Measurements from ENCODE around the gene LIX1L. TPM values are rescaled to one million over a fixed set of nuclear protein-coding genes. Genes with fewer than 3 reads are reported as not detected.

LIX1L gene
- total and polyA plus RNA-seq, 2 donors, result 13.1 to 22.0 TPM

- WGBS, result 66% methylated on average over 5 of the region's 5 CpGs
- Histone ChIP-seq H3K4me3 (ENCODE audit: low read length in 2 of 2) (no peak overlapping the region), H3K9me3 (ENCODE audit: control insufficient read depth in 2 of 2, insufficient read depth in 1 of 2, low read length in 1 of 2) (no peaks in the 10 kb centered on the region), H3K4me1 (ENCODE audit: control insufficient read depth in 2 of 2, insufficient read depth in 2 of 2, low read length in 2 of 2) (peaks cover 8 to 42% of the 10 kb centered on the region in 2 donors), H3K36me3 (ENCODE audit: control insufficient read depth in 2 of 2, insufficient read depth in 2 of 2, low read length in 1 of 2) (peaks cover 14 to 18% of the 10 kb centered on the region in 2 donors), H3K27ac (ENCODE audit: low read depth in 1 of 2, low read length in 1 of 2) (peak overlapping the region; percentile 64 to 81), H3K27me3 (ENCODE audit: control insufficient read depth in 2 of 2, insufficient read depth in 1 of 2, low read length in 1 of 2) (no peaks in the 10 kb centered on the region)
- peak in 2 of 9 donors; percentile 42 to 70 for DNase-seq (ENCODE audit: low read depth in 6 of 9, low spot score in 9 of 9)
These were observed 31.0 kb upstream of the LIX1L start for GRCh38 chr1:145988773-145989172.

DNA sequence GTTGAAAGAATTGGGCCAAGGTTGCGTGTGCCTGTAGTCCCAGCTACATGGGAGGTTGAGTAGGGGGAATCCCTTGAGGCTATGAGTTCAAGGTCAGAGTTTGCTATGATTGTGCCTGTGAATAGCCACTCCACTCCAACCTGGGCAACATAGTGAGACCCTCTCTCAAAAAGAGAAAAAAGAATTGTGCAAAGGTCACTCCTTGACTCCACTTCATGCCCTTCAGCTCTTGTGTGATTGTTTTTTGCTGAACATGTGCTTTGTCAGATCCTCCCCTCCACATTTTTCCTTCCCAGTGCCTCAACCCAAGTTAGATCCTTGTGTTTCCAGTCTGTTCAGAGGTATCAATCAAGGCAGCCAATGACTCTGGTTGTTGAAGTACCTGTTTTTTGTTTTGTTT is 30.1 kb upstream of the LIX1L start:
- 97% methylated on average over 1 of the region's 1 CpG for whole genome bisulfite sequencing
- no peak overlapping the region for H3K4me3 ChIP-seq (ENCODE audit: low read length in 2 of 2)
- no peaks in the 10 kb centered on the region for H3K9me3 ChIP-seq (ENCODE audit: control insufficient read depth in 2 of 2, insufficient read depth in 1 of 2, low read length in 1 of 2)
- H3K27ac ChIP-seq (ENCODE audit: low read depth in 1 of 2, low read length in 1 of 2), result peak overlapping the region in 1 of 2 donors; percentile 5
- H3K27me3 ChIP-seq (ENCODE audit: control insufficient read depth in 2 of 2, insufficient read depth in 1 of 2, low read length in 1 of 2), result no peaks in the 10 kb centered on the region
- H3K36me3 ChIP-seq (ENCODE audit: control insufficient read depth in 2 of 2, insufficient read depth in 2 of 2, low read length in 1 of 2), result peaks cover 6 to 10% of the 10 kb centered on the region in 2 donors
- DNase-seq (ENCODE audit: low read depth in 6 of 9, low spot score in 9 of 9), result no peak
- peaks cover 8 to 41% of the 10 kb centered on the region in 2 donors for H3K4me1 ChIP-seq (ENCODE audit: control insufficient read depth in 2 of 2, insufficient read depth in 2 of 2, low read length in 2 of 2)

DNA sequence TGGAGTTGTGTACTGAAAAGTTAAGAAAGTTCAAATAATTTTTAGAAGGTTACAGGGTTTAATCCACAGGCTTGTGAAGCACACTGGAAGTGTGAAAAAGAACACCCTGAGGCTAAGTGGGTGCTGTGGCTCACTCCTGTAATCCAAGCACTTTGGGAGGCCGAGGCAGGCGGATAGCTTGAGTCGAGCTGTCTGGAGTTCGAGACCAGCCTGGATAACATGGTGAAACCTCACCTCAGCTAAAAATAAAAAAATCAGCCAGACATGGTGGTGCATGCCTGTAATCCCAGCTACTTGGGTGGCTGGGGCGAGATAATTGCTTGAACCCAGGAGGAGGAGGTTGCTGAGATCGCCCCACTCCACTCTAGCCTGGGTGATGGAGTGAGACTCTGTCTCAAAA is 28.7 kb upstream of the LIX1L start:
- H3K27ac ChIP-seq (ENCODE audit: low read depth in 1 of 2, low read length in 1 of 2), result no peak overlapping the region
- no peaks in the 10 kb centered on the region for H3K36me3 ChIP-seq (ENCODE audit: control insufficient read depth in 2 of 2, insufficient read depth in 2 of 2, low read length in 1 of 2)
- no peak for DNase-seq (ENCODE audit: low read depth in 6 of 9, low spot score in 9 of 9)
- H3K9me3 ChIP-seq (ENCODE audit: control insufficient read depth in 2 of 2, insufficient read depth in 1 of 2, low read length in 1 of 2), result no peaks in the 10 kb centered on the region
- H3K27me3 ChIP-seq (ENCODE audit: control insufficient read depth in 2 of 2, insufficient read depth in 1 of 2, low read length in 1 of 2), result no peaks in the 10 kb centered on the region
- peaks cover 6 to 49% of the 10 kb centered on the region in 2 donors for H3K4me1 ChIP-seq (ENCODE audit: control insufficient read depth in 2 of 2, insufficient read depth in 2 of 2, low read length in 2 of 2)
- no peak overlapping the region for H3K4me3 ChIP-seq (ENCODE audit: low read length in 2 of 2)
- WGBS, result 98% methylated on average over 6 of the region's 6 CpGs

GRCh38 chr1:145985502-145986439 is 28.0 kb upstream of the LIX1L start:
- WGBS, result 66% methylated on average over 15 of the region's 15 CpGs
- no peak for DNase-seq (ENCODE audit: low read depth in 6 of 9, low spot score in 9 of 9)
- peak overlapping the region; percentile 61 to 80 for H3K27ac ChIP-seq (ENCODE audit: low read depth in 1 of 2, low read length in 1 of 2)
- peaks cover 6 to 57% of the 10 kb centered on the region in 2 donors for H3K4me1 ChIP-seq (ENCODE audit: control insufficient read depth in 2 of 2, insufficient read depth in 2 of 2, low read length in 2 of 2)
- H3K9me3 ChIP-seq (ENCODE audit: control insufficient read depth in 2 of 2, insufficient read depth in 1 of 2, low read length in 1 of 2), result no peaks in the 10 kb centered on the region
- no peaks in the 10 kb centered on the region for H3K36me3 ChIP-seq (ENCODE audit: control insufficient read depth in 2 of 2, insufficient read depth in 2 of 2, low read length in 1 of 2)
- no peak overlapping the region for H3K4me3 ChIP-seq (ENCODE audit: low read length in 2 of 2)
- H3K27me3 ChIP-seq (ENCODE audit: control insufficient read depth in 2 of 2, insufficient read depth in 1 of 2, low read length in 1 of 2), result no peaks in the 10 kb centered on the region

- Histone ChIP-seq H3K9me3 (ENCODE audit: control insufficient read depth in 2 of 2, insufficient read depth in 1 of 2, low read length in 1 of 2) (no peaks in the 10 kb centered on the region), H3K27ac (ENCODE audit: low read depth in 1 of 2, low read length in 1 of 2) (peak overlapping the region; percentile 61 to 80), H3K36me3 (ENCODE audit: control insufficient read depth in 2 of 2, insufficient read depth in 2 of 2, low read length in 1 of 2) (no peaks in the 10 kb centered on the region), H3K4me3 (ENCODE audit: low read length in 2 of 2) (no peak overlapping the region), H3K27me3 (ENCODE audit: control insufficient read depth in 2 of 2, insufficient read depth in 1 of 2, low read length in 1 of 2) (no peaks in the 10 kb centered on the region), H3K4me1 (ENCODE audit: control insufficient read depth in 2 of 2, insufficient read depth in 2 of 2, low read length in 2 of 2) (peaks cover 11 to 63% of the 10 kb centered on the region in 2 donors)
- DNase-seq (ENCODE audit: low read depth in 6 of 9, low spot score in 9 of 9), result no peak
- 96% methylated on average over 2 of the region's 2 CpGs for WGBS
These were observed 27.3 kb upstream of the LIX1L start for GRCh38 chr1:145985129-145985501.

GRCh38 chr1:145983960-145984830 is 26.4 kb upstream of the LIX1L start:
- no peak for DNase-seq (ENCODE audit: low read depth in 6 of 9, low spot score in 9 of 9)
- H3K4me1 ChIP-seq (ENCODE audit: control insufficient read depth in 2 of 2, insufficient read depth in 2 of 2, low read length in 2 of 2), result peaks cover 20 to 70% of the 10 kb centered on the region in 2 donors
- no peaks in the 10 kb centered on the region for H3K9me3 ChIP-seq (ENCODE audit: control insufficient read depth in 2 of 2, insufficient read depth in 1 of 2, low read length in 1 of 2)
- no peaks in the 10 kb centered on the region for H3K27me3 ChIP-seq (ENCODE audit: control insufficient read depth in 2 of 2, insufficient read depth in 1 of 2, low read length in 1 of 2)
- H3K4me3 ChIP-seq (ENCODE audit: low read length in 2 of 2), result no peak overlapping the region
- no peaks in the 10 kb centered on the region for H3K36me3 ChIP-seq (ENCODE audit: control insufficient read depth in 2 of 2, insufficient read depth in 2 of 2, low read length in 1 of 2)
- peak overlapping the region in 1 of 2 donors; percentile 62 for H3K27ac ChIP-seq (ENCODE audit: low read depth in 1 of 2, low read length in 1 of 2)
- 95% methylated on average over 12 of the region's 12 CpGs for WGBS

DNA sequence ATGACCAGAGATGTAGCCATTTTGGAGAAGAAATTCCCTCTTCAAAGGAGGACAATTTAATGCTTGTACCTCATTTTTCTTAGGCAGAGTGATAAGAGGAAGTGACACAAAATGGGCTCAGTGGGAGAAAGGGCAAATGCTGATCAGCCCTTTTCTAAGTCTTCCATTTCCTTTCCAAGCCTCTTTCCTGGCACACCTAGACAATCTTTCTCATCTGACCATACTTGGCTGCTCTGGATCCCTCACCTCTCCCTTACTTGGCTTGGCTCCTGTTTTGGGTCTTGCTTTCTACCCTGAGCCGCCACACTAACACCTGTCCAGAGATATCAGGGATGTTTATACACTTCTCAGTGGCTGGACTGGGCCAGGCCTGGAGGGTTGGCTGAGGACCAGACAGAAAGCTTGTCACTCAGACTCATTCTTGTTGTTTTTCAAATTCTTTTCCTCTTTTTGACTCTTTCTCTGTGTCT is 25.4 kb upstream of the LIX1L start:
- peak overlapping the region; percentile 42 to 77 for H3K27ac ChIP-seq (ENCODE audit: low read depth in 1 of 2, low read length in 1 of 2)
- no peaks in the 10 kb centered on the region for H3K36me3 ChIP-seq (ENCODE audit: control insufficient read depth in 2 of 2, insufficient read depth in 2 of 2, low read length in 1 of 2)
- peaks cover 26 to 72% of the 10 kb centered on the region in 2 donors for H3K4me1 ChIP-seq (ENCODE audit: control insufficient read depth in 2 of 2, insufficient read depth in 2 of 2, low read length in 2 of 2)
- no peaks in the 10 kb centered on the region for H3K9me3 ChIP-seq (ENCODE audit: control insufficient read depth in 2 of 2, insufficient read depth in 1 of 2, low read length in 1 of 2)
- H3K27me3 ChIP-seq (ENCODE audit: control insufficient read depth in 2 of 2, insufficient read depth in 1 of 2, low read length in 1 of 2), result no peaks in the 10 kb centered on the region
- 100% methylated on average over 1 of the region's 1 CpG for WGBS
- DNase-seq (ENCODE audit: low read depth in 6 of 9, low spot score in 9 of 9), result no peak
- H3K4me3 ChIP-seq (ENCODE audit: low read length in 2 of 2), result no peak overlapping the region

- 93% methylated on average over 6 of the region's 6 CpGs for WGBS
- no peak for DNase-seq (ENCODE audit: low read depth in 6 of 9, low spot score in 9 of 9)
These were observed 24.4 kb upstream of the LIX1L start for GRCh38 chr1:145982010-145982723.

More at GRCh38 chr1:145982010-145982723, 24.4 kb upstream of the LIX1L start:
- H3K27me3 ChIP-seq (ENCODE audit: control insufficient read depth in 2 of 2, insufficient read depth in 1 of 2, low read length in 1 of 2), result no peaks in the 10 kb centered on the region
- no peaks in the 10 kb centered on the region for H3K9me3 ChIP-seq (ENCODE audit: control insufficient read depth in 2 of 2, insufficient read depth in 1 of 2, low read length in 1 of 2)
- H3K4me3 ChIP-seq (ENCODE audit: low read length in 2 of 2), result no peak overlapping the region
- H3K4me1 ChIP-seq (ENCODE audit: control insufficient read depth in 2 of 2, insufficient read depth in 2 of 2, low read length in 2 of 2), result peaks cover 34 to 82% of the 10 kb centered on the region in 2 donors
- H3K27ac ChIP-seq (ENCODE audit: low read depth in 1 of 2, low read length in 1 of 2), result peak overlapping the region; percentile 11 to 39
- no peaks in the 10 kb centered on the region for H3K36me3 ChIP-seq (ENCODE audit: control insufficient read depth in 2 of 2, insufficient read depth in 2 of 2, low read length in 1 of 2)

Data from thymus (tissue), 11 donors.